ENCODE measurements around the gene MYO3B.

DNA sequence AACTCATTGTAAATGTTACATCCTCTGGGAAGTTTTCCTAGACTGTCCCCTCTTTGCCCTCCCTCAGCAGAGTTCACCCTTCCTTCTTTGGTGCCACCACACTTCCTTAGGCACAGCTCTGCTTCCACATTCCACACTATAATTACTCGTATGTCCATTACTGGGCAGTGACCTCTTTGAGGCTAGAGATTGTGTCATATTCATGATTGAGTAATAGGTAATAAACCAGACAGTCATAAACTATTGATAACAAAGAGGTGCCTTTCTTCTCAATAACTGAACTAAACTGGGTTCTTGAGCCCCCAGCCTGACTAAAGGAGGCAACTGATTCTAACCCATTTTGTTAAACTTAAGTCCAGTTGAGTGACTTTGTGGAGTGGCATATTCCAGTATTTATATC lies 28.3 kb downstream of the MYO3B start:
- no peak for TF ChIP-seq EZH2 (IDR thresholded peaks at IDR 0.05; ENCODE audit: low read length)
- TF ChIP-seq, protein P1, sequence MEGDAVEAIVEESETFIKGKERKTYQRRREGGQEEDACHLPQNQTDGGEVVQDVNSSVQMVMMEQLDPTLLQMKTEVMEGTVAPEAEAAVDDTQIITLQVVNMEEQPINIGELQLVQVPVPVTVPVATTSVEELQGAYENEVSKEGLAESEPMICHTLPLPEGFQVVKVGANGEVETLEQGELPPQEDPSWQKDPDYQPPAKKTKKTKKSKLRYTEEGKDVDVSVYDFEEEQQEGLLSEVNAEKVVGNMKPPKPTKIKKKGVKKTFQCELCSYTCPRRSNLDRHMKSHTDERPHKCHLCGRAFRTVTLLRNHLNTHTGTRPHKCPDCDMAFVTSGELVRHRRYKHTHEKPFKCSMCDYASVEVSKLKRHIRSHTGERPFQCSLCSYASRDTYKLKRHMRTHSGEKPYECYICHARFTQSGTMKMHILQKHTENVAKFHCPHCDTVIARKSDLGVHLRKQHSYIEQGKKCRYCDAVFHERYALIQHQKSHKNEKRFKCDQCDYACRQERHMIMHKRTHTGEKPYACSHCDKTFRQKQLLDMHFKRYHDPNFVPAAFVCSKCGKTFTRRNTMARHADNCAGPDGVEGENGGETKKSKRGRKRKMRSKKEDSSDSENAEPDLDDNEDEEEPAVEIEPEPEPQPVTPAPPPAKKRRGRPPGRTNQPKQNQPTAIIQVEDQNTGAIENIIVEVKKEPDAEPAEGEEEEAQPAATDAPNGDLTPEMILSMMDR (optimal IDR thresholded peaks at IDR 0.05 in 1 of 3, IDR thresholded peaks at IDR 0.05 in 1 of 3, conservative IDR thresholded peaks at IDR 0.05 in 1 of 3; ENCODE audit: extremely low read depth in 1 of 3, insufficient read depth in 2 of 3, low read length in 3 of 3) = no peak
